PFSK-1 (cell line): ENCODE results near the gene TMEM198.

Experiments
- POLR2AphosphoS5 ChIP-seq: IDR thresholded peaks from 2 replicates; pipeline ENCODE4 v1.6.1; 2012; ENCODE audit warnings: low read depth, mild to moderate bottlenecking, control low read depth, low read length, moderate library complexity
- SIN3A ChIP-seq: IDR thresholded peaks from 2 replicates; pipeline ENCODE4 v1.6.1; 2012; ENCODE audit warnings: mild to moderate bottlenecking, low read length, moderate library complexity, borderline replicate concordance; ENCODE audit not compliant: insufficient read depth
- TAF1 ChIP-seq: IDR thresholded peaks from 2 replicates; pipeline ENCODE4 v1.6.1; 2012; ENCODE audit warnings: low read length, control low read depth, borderline replicate concordance; ENCODE audit not compliant: insufficient read depth

DNA sequence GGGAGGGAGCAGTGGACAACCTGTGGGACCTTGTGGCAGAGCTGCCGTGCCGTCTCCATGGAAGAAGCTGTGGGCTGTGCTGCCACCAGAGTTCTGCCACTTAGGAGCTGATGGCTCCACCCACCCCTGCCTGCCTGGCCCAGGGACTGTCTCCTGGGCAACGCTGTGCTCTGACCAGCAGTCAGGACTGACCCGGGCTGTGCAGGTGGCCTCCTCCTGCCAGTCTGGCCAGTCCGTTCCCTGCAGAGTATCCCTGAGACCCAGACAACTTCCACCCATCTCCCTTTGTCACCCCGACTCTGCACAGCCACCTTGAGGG, 16.8 kb upstream of the TMEM198 start:
- TF ChIP-seq POLR2AphosphoS5 (no peak), TAF1 (no peak), SIN3A (no peak)
